GM18505 (cell line): ENCODE results near the gene RHOXF1.
"Not testable (repeated sequence)": the region's sequence is repeated elsewhere in the genome, so short reads cannot be mapped to it uniquely, and the experiment has no call there.

Source experiments
- ATAC-seq: cut with Tn5 transposase; IDR thresholded peaks from one replicate; pipeline ENCODE4 v1.9.1; 2021; ENCODE audit not compliant: unreplicated experiment
- POLR2A ChIP-seq: IDR thresholded peaks from 4 replicates; pipeline ENCODE4 v1.6.1; 2011; ENCODE audit warnings: borderline replicate concordance; ENCODE audit not compliant: insufficient read depth, insufficient read length; ENCODE audit errors: extremely low read depth

Gene RHOXF1

GRCh38 chrX:120125444-120125843 is 9.7 kb upstream of the RHOXF1 start:
- TF ChIP-seq POLR2A, result no peak
- ATAC-seq, result no peak

- TF ChIP-seq POLR2A, result no peak
- ATAC-seq, result no peak
These were observed 4.5 kb upstream of the RHOXF1 start for GRCh38 chrX:120120223-120120622.

GRCh38 chrX:120111611-120112010 is 4.1 kb downstream of the RHOXF1 start:
- no peak for ATAC-seq
- TF ChIP-seq POLR2A, result no peak

GRCh38 chrX:120109378-120109777 is 6.3 kb downstream of the RHOXF1 start:
- no peak for TF ChIP-seq POLR2A
- ATAC-seq, result no peak

GRCh38 chrX:120104707-120105106 is 11.0 kb downstream of the RHOXF1 start:
- not testable (repeated sequence) for ATAC-seq

- not testable (repeated sequence) for ATAC-seq
These were observed 14.7 kb downstream of the RHOXF1 start for GRCh38 chrX:120101057-120101456.

- ATAC-seq, result no peak
- TF ChIP-seq POLR2A, result no peak
These were observed 25.5 kb downstream of the RHOXF1 start for GRCh38 chrX:120090208-120090607.

GRCh38 chrX:120087289-120088017 is 28.3 kb downstream of the RHOXF1 start:
- no peak for ATAC-seq
- no peak for TF ChIP-seq POLR2A

GRCh38 chrX:120085553-120086185 is 30.0 kb downstream of the RHOXF1 start:
- not testable (repeated sequence) for ATAC-seq

GRCh38 chrX:120077590-120077989 is 38.1 kb downstream of the RHOXF1 start, which contains the start of gene RHOXF2B:
TSS of gene RHOXF2B (minus strand) at chrX:120077690. CDS start at chrX:120077552, 138 bp downstream.
- not testable (repeated sequence) for ATAC-seq

GRCh38 chrX:120066169-120066568 is 49.5 kb downstream of the RHOXF1 start:
- ATAC-seq, result not testable (repeated sequence)
